ENCODE data around the gene RHBDD1.

The RHBDD1 gene
- total RNA-seq = 24.7 to 45.6 (median 37.9) reads per million in 4 experiments

DNA sequence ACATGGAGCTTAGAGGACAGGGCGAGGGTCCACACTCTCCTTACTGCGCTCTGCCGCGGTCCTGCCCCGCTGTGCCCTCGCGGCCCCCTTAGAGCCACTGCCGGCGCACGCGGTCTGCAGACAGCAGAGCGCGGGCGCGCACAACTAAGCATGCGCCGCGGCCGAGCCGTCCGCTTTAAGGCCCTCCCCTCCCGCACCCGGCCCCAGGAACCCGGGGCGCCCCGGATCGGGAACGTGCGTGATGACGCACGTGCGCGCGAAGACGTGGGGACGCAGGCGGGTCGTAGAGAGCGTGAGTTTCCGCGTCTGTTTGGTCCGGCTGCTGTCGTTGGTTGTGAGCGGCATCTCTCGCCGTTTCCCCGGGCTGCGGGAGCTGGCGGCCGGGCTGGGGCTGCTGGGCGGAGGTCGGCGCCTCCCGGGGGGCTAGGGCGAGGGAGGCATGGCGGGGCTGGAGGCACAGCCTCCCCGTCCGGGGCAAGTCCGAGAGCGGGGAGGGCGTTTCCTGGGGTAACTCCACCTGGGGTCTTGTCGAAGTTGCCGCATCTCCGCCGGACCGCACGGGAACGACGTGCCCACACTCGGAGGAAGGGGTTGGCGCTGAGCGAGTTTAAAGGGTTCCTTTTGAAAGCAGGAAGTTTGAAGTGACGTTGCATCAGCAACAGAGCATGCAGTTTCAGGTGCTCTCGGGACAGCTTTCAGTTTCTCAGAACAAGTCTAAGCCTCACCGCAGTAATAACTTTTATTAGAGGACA is at the start of gene RHBDD1:
TSS of gene RHBDD1 (plus strand) at position 259 of the 752 bp plus-strand sequence. CDS start 28,640 bp downstream, outside the sequence.
- DNase-seq = peak; percentile 90

DNA sequence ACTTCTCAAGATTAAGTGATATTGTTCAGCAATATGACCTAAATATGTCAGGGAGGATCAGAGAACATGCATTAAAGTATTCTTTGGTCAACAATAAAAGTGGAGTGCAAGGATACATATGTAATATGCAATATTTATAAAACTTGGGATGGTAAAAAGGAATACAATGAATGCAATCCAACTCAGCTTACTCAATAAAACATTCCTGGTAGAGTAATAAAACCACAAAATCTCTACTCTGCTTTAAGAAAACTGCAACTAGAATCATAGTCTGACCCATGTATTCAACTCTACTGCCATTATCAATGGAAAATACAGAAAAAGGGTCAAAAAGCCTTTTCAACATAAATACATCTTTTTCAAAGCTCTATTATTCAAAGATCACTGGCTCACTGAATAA is 47.8 kb upstream of the RHBDD1 start:
- DNase-seq = no peak

DNA sequence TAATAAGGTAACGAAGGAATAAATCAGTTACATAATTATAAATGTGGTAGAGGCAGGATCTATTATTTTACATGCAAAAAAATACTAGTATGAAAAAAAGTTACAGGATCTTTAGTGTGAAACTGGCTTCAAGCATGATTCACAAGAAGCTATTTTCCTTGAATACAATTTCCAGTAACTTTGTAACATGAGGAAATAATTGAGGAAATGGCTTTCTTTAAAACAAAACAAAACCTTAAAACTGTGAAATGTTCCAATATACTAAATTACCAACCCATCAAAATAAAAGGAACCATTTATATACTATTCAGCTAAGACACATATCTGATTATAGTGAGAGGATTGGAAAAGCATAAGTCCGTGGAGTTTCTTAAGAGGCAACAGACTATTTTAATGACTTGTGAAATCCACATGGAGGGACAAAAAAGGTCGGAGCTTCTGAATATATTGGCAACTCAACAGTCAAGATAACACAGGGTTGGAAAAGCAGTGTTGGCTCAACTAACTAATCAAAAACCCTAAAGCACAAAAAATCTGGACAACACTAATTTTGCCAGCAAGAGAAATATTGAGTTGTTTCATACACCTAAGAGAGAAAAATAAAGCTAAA is 46.9 kb upstream of the RHBDD1 start:
- DNase-seq = no peak

DNA sequence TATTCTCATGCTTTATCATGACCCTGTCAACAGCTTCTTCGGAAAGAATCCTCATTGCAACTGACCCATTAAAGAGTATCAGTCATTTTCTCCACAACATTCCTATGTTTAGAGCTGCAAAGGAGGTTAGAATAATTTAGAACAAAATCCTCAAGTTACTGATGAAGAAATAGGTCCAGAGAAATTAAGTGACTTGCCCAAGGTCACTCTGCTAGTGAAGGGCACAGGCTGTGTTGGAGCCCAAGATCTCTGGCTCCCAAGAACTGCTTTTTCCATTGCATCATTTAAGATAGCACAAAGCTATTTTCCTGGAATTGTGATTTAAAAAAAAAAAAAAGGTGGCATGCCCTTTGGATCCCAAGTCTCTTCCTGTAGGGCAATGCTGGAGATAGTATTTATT is 45.8 kb upstream of the RHBDD1 start:
- DNase-seq = no peak

GRCh38 chr2:226790431-226790830 is 45.4 kb upstream of the RHBDD1 start:
- DNase-seq = no peak

DNA sequence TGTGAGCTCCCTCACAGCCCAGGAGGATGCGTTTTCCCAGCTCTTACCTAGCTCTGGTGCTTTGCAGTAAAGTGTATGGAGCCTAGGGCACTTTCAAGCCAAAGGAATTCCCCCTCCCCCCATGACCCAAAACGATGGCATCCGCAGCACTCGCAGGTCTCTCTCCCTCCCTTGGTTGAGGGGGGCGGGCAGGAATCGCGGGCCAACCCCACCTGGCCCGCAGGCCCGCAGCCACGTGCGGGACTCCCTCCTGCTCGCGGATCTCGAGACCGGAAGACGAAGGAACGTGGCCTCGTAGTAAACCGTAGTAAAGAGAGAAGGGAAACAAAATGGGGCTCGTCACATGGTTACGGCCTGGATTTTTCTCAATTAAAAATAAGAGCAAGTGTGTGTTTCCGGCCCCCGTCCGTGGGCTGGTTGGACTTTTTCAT is 44.8 kb upstream of the RHBDD1 start:
- DNase-seq = no peak

DNA sequence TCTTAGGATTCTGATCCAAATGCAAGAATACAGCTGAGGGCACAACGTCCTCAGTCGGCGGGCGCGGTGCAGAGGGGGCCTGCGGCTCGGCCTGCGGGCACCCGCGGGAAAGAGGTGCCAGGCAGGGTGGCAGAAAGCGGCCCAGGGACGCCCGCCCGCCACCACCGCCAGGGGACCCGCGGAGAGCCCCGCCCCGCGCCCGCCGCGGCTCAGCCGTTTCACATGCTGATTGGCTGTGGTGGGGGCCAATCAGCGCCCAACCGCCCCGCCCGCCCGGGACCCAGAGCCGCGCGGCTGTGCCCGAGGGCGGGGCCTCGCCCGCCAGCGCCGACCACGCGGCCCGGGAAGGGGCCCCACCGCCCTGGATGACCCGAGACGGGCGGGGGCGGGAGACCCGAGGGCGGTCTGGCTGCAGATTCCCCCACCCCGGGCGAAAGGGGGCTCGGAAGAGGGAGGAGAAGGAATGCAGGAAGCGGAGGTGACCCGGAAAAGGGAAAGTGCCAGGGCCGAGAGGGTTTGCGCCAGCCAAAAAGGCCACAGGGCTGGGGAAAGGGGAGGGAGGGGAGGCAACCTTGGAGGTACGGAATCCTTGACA is 44.3 kb upstream of the RHBDD1 start:
- DNase-seq = peak; percentile 85

- no peak for DNase-seq
These were observed 43.5 kb upstream of the RHBDD1 start for GRCh38 chr2:226792155-226792881.

DNA sequence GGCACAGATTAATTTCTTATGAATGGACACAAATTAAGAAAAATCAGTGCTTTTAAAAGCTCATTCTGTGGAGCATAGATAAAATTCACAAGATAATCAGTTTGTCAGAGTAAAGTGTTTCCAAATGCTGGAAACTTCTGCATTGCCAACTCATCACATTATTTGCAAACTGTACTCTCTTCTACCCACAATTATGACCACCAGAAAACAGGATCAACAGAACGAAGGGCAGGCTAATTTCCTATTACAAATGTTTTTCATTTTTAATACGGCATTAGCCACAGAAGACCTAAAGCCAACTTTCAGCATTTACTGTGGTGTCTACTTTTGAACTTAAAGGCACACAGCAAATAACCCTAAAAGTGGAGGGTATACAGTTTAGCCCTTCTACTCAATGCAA is 42.2 kb upstream of the RHBDD1 start:
- DNase-seq = no peak

- no peak for DNase-seq
These were observed 41.6 kb upstream of the RHBDD1 start for GRCh38 chr2:226794196-226794661.

- no peak for DNase-seq
These were observed 41.1 kb upstream of the RHBDD1 start for GRCh38 chr2:226794751-226795171.

- no peak for DNase-seq
These were observed 40.4 kb upstream of the RHBDD1 start for GRCh38 chr2:226795281-226796011.

DNA sequence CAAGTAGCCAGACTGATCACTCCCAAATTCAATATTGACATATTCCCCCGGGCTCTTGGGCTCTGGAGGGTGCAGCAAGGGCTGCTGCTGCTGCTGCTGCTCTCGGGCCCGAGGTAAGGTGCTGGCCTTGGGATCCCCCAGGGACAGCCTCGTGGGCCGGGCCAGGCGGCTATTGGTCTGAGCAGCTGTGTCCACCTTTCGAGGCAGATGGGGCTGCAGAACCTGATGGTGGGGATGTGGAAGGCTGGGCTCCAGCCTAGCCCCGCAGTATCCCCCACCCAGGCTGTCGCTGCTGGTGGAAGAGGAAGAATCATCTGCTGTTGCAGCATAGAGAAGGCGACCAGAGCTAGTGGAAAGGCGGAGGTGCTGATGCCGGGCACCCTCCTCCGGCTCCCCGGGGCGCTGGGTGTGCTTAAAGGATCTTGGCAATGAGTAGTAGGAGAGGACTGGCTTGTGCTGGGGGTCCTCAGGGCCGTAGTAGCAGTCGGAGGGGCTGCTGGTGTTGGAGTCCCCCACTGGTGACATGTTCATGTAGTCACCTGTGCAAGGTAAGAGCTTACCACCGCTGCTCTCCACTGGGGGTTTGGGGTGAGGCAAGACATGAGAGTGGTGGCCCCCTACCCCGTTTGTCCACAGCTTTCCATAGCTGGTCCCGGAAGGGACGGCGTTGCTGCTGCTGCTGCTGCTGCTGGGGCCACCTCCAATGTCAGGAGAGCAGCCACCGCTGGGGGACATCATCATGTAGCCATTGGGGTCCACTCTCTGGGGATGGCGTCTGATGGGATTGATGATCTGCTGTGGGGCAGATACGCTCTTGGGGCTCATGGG is 39.6 kb upstream of the RHBDD1 start:
- DNase-seq = no peak

DNA sequence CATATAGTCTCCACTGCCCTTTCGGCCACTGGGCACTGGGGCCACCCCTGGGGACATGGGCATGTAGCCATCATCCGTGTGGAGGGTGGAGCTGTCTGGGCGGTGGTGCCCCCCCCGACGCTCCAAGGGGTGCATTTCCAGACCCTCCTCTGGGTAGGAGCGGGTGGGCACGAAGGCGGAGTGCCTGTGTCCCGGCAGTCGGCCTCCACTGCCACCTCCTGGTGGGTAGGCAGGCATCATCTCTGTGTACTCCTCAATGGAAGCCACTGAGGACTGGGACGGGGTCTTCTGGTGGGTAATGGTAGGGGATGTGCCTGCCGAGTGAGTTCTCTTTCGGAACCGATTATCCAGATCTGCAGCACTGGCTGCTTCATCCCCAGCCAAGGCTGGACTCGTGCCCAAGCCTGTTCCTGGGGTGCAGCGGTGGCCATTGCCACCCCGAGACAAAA is 39.0 kb upstream of the RHBDD1 start:
- no peak for DNase-seq

- DNase-seq = no peak
These were observed 38.4 kb upstream of the RHBDD1 start for GRCh38 chr2:226797289-226797988.

DNA sequence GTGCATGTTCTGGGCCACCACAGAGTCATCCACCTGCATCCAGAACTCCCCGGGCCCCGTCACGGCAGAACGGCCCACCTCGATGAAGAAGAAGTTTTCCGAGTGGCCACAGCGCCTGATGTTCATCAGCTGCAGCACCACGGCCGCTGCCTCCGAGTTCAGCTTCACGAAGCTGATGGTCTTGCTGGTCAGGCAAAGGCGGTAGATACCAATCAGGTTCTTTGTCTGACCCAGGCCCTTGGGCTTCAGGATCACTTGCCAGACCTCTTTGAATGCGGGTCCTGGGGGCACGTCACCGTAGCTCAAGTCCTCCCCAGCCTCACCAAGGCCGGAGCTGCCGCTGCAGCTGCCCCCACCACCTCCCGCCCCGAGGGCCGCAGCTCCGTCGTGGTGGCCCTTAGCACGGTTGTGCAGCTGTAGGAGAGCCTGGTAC is 37.8 kb upstream of the RHBDD1 start:
- no peak for DNase-seq

DNA sequence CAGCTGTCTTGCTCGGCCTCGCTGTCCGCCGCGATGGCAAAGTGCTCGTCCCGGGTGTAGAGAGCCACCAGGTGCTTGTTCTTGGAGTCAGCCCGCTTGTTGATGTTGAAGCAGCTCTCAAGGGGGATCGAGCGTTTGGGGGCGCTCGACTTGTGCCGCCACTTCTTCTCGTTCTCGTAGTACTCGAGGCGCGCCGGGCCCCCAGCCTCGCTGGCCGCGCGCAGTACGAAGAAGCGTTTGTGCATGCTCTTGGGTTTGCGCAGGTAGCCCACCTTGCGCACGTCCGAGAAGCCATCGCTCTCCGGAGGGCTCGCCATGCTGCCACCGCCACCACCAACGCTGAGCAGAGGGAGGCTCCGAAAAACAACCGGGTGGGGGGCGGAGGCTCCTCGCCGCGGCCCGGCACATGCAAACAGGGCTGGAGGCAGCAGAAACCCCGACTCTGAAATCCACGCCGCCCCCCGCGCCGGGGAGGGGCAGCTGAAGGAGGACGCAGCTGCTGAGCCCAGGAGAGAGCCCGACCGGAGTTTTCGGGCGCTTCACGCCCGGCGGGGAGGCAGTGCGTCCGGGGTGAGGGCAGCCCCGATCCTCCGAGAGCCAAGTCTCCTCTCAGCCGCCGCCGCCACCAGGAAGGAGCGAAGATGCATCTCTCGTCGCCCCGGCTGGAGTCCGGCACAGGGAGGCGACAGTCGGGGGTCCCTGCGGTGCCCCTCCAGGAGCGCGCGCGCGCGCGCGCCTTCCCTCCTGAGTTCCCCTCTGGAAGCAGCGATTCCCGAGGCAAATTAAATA is 37.2 kb upstream of the RHBDD1 start:
- peak; percentile 29 for DNase-seq

DNA sequence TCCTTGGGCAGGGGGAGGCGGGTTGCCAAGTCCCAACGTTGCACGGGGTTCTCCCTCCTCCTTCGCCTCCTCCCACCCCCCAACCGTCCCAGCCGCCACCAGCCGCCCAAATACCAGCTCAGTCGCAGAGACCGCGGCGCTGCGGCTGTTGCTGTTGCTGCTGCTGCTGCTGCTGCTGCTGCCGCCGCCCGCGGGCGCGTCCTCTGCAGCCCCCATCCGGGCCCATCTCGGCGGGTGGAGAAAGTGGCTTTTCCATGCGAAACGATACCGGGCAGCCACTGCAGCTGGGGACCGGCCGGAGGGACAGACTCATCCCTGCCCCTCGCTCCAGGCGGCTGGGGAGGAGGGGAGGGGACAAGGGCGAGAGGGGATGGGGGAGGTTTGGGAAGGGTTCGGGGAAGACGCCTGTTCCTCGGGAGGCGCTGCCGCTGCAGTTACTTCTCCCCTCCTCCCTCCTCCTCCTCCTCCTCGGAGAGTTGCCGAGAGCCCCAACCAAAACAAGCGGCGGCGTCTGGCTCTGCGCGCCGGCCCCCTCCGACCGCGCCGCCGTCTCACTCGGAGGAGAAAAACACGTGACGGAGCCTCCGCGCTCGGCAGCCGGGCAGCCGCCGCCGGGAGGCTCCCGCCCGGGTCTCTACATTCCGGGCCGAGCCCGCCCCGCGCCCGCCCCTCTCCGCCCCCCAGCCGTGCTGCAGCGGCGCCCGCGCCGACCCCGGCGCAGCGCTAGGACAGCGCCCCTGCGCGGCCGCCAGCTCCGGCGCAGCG is 36.5 kb upstream of the RHBDD1 start, which contains the start of gene IRS1:
TSS of gene IRS1 (minus strand) at position 610 of the 765 bp plus-strand sequence. CDS start 1,082 bp downstream, outside the sequence.
- DNase-seq = peak; percentile 54
